Activated T-helper 2 cell treated with anti-CD3 and anti-CD28 coated beads, Interferon-gamma antibody, Interleukin-2, Interleukin-4, amounts not matched to agents 10 μg/mL and 5 μg/mL and 100 μg/mL, durations not matched to agents 14 hours and 24 hours and 36 hours (primary cell): ENCODE results near the gene PRSS37. TPM values are rescaled to one million over a fixed set of nuclear protein-coding genes. Genes with fewer than 3 reads are reported as not detected.
"Not testable (repeated sequence)": the region's sequence is repeated elsewhere in the genome, so short reads cannot be mapped to it uniquely, and the experiment has no call there.

Experiments
- DNase-seq: peaks from one replicate; pipeline ENCODE4 v3.0.0; 2021; ENCODE audit warnings: low spot score
- H3K27ac Mint-ChIP-seq: one replicate; pipeline ENCODE4 v1.8.0; 2021; ENCODE audit warnings: mixed read lengths
- H3K27me3 Mint-ChIP-seq: one replicate; pipeline ENCODE4 v1.8.0; 2021; ENCODE audit warnings: low read depth, mixed read lengths
- H3K36me3 Mint-ChIP-seq: one replicate; pipeline ENCODE4 v1.8.0; 2021; ENCODE audit warnings: low read depth, mixed read lengths
- H3K4me1 Mint-ChIP-seq: one replicate; pipeline ENCODE4 v1.8.0; 2021; ENCODE audit warnings: low read depth, mixed read lengths
- H3K4me3 Mint-ChIP-seq: one replicate; pipeline ENCODE4 v1.8.0; 2021; ENCODE audit warnings: low read depth, mild to moderate bottlenecking, moderate library complexity, mixed read lengths
- H3K9me3 Mint-ChIP-seq: one replicate; pipeline ENCODE4 v1.8.0; 2021; ENCODE audit warnings: mixed read lengths
- intact Hi-C: fragments of 100-400 bp; cut with micrococcal nuclease; formaldehyde crosslinking; loops from one replicate; pipeline ENCODE4 v1.15.1; 2023
- total RNA-seq: library from RNA; stranded (reverse); gene quantifications from 2 replicates; pipeline ENCODE4 v1.2.3, GENCODE V29; 2022

The PRSS37 gene
- total RNA-seq, 1 donor from 2014 or later = not detected

DNA sequence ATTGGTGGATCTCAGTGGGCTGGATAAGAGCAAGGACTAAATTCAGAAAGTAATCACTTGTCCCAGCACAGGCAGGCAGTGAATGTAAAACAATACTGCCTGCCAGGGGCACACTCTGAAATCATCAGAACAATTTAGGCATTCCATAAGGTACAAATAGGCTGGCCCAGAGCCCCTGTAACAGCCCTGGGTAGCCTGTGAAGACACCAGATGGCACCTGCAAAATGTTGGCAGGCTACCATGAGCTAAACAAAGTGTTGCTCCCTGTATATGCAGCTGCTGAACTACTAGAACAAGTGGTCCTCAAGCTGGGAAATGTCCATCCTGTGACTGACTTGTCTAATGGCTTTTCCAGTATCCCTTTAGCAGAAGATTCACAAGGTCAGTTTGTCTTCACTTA lies 3.0 kb upstream of the PRSS37 start:
- Mint-ChIP-seq H3K27ac (no peak overlapping the region), H3K36me3 (no peaks in the 10 kb centered on the region), H3K4me3 (no peak overlapping the region), H3K4me1 (no peaks in the 10 kb centered on the region), H3K9me3 (no peaks in the 10 kb centered on the region), H3K27me3 (no peaks in the 10 kb centered on the region)
- DNase-seq = no peak
- intact Hi-C loops = no loop called here

DNA sequence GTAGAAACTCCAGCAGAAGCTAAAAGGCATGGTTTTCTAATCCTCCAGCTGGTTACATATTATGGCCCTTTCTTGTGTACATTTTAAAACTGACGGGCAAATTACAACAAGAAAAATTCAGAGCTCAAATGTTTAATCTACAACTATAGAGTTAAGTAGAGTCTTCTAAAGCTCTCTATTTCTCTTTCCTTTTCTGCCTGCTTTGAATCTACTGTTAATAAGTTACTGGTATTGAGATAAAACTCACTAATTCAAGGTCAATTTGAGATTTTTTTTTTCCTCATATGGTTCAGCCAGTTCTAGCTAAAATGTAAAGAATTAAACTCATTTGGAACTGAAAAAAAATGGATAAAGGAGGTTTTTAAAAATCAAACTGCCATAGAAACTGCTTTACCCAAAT lies 1.6 kb upstream of the PRSS37 start:
- no peaks in the 10 kb centered on the region for H3K36me3 Mint-ChIP-seq
- intact Hi-C loops = no loop called here

DNA sequence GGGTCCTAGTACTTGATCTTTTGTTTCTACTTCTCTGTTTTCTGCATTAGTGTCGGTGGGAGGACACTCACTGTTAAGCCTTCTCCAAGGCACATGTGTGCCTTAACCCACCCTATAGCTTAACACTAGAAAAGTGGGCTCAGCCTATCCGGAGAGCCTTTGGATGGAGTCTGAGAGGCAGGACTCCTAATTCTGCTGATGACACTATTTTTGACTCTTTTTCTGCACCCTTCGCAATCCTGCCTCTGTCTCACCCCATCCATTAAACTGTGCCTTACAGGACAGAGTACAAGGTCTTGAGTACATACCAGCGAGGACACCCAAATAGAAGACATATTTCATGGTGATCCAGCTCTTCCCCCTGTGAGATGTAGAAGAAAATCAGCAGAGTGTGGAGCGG lies 577 bp downstream of the PRSS37 start:
- Mint-ChIP-seq H3K36me3 (no peaks in the 10 kb centered on the region), H3K4me3 (no peak overlapping the region), H3K27ac (no peak overlapping the region), H3K9me3 (no peaks in the 10 kb centered on the region), H3K27me3 (no peaks in the 10 kb centered on the region), H3K4me1 (no peaks in the 10 kb centered on the region)
- no peak for DNase-seq
- intact Hi-C loops = no loop called here

More for the DNA sequence above, 1.6 kb upstream of the PRSS37 start:
- Mint-ChIP-seq H3K9me3 (no peaks in the 10 kb centered on the region), H3K27me3 (no peaks in the 10 kb centered on the region), H3K4me1 (no peaks in the 10 kb centered on the region), H3K27ac (no peak overlapping the region), H3K4me3 (no peak overlapping the region)
- DNase-seq = no peak

DNA sequence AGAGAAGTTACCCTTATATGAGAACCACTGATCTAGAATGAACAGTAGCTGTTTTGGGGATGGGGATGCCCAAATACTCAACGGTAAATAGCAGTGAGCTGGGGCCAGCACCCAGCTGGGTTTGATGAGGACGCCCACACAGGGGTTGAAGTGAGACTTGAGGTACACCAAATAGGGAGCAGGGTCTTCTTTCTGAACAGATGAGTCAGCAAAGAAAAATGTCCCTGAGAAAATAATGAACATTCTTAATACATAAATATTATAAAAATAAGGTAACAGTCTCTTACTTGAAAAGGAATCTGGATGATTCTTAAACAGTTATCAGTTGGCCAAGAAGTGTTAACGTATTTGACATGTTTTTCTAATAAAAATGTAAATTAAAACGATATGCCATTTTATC lies 2.0 kb downstream of the PRSS37 start:
- intact Hi-C loops = no loop called here
- H3K27ac Mint-ChIP-seq = no peak overlapping the region
- H3K9me3 Mint-ChIP-seq = no peaks in the 10 kb centered on the region
- no peaks in the 10 kb centered on the region for H3K4me1 Mint-ChIP-seq
- H3K4me3 Mint-ChIP-seq = no peak overlapping the region
- no peaks in the 10 kb centered on the region for H3K36me3 Mint-ChIP-seq
- DNase-seq = no peak
- H3K27me3 Mint-ChIP-seq = no peaks in the 10 kb centered on the region

DNA sequence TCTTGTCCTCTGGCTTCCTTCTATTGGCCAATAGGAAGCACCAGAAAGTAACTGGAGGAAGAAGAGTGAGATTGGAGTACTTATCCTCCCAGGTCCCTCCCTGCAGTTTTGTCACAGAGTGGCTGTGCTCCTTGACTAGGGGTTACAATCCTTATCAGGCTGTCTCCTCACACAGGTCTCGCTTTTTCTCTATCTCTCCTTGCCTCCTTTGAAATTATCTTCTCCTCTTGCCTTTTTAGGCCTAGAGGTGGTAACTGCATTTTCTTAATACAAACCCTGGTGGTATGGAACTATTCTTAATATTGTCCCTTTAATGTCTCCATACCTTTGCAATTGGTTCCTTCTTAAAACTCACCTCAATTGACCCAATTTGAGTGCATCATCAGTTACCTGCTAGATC lies 2.7 kb downstream of the PRSS37 start:
- no peaks in the 10 kb centered on the region for H3K4me1 Mint-ChIP-seq
- intact Hi-C loops = no loop called here
- H3K36me3 Mint-ChIP-seq = no peaks in the 10 kb centered on the region
- no peak overlapping the region for H3K27ac Mint-ChIP-seq
- no peaks in the 10 kb centered on the region for H3K27me3 Mint-ChIP-seq
- no peaks in the 10 kb centered on the region for H3K9me3 Mint-ChIP-seq
- no peak for DNase-seq
- no peak overlapping the region for H3K4me3 Mint-ChIP-seq

DNA sequence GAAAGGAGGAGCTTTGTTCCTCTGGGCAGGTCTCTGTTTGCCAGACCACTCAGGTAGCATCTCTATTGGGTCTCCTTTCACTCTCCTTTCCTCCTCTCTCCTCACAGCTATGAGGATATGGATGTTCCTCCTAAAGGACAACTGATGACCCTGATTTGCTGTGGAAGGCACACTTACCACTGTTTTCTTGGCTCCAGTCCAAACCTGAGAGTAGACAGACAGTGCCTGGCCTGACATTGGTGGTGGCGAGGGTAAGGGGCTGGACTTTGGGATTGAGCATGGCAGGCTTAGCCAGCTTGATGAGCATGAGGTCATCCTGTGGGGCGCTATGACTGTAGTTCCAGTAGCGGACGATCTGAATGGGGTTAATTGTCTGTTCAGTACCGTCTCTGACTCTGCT lies 3.6 kb downstream of the PRSS37 start:
- no peaks in the 10 kb centered on the region for H3K36me3 Mint-ChIP-seq
- intact Hi-C loops = no loop called here
- H3K4me3 Mint-ChIP-seq = no peak overlapping the region
- H3K27me3 Mint-ChIP-seq = no peaks in the 10 kb centered on the region
- H3K4me1 Mint-ChIP-seq = no peaks in the 10 kb centered on the region
- DNase-seq = no peak
- H3K9me3 Mint-ChIP-seq = no peaks in the 10 kb centered on the region
- no peak overlapping the region for H3K27ac Mint-ChIP-seq

DNA sequence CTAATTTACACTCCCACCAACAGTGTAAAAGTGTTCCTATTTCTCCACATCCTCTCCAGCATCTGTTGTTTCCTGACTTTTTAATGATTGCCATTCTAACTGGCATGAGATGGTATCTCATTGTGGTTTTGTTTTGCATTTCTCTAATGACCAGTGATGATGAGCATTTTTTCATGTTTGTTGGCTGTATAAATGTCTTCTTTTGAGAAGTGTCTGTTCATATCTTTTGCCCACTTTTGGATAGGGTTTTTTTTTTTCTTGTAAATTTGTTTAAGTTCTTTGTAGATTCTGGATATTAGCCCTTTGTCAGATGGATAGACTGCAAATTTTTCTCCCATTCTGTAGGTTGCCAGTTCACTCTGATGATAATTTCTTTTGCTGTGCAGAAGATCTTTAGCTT lies 18.9 kb downstream of the PRSS37 start:
- H3K4me1 Mint-ChIP-seq, H3K36me3 Mint-ChIP-seq, DNase-seq, H3K27ac Mint-ChIP-seq, H3K4me3 Mint-ChIP-seq, intact Hi-C loops, H3K27me3 Mint-ChIP-seq: not testable (repeated sequence)
- peaks cover 36% of the 10 kb centered on the region for H3K9me3 Mint-ChIP-seq

DNA sequence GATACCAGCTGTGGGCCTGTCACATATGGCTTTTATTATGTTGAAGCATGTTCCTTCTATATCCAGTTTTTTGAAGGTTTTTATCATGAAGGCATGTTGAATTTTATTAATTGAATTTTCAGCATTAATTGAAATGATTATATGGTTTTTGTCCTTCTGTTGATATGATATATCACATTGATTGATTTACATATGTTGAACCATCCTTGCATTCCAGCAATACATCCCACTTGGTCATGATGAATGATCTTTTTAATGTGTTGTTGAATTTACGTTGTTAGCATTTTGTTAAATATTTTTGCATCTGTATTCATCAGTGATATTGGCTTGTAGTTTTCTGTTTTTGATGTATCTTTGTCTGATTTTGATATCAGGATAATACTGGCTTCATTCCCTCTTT lies 21.2 kb downstream of the PRSS37 start:
- no peaks in the 10 kb centered on the region for H3K27me3 Mint-ChIP-seq
- H3K27ac Mint-ChIP-seq = no peak overlapping the region
- intact Hi-C loops = no loop called here
- H3K4me1 Mint-ChIP-seq = no peaks in the 10 kb centered on the region
- H3K9me3 Mint-ChIP-seq = peaks cover 36% of the 10 kb centered on the region
- H3K36me3 Mint-ChIP-seq = no peaks in the 10 kb centered on the region
- DNase-seq = no peak
- H3K4me3 Mint-ChIP-seq = no peak overlapping the region

DNA sequence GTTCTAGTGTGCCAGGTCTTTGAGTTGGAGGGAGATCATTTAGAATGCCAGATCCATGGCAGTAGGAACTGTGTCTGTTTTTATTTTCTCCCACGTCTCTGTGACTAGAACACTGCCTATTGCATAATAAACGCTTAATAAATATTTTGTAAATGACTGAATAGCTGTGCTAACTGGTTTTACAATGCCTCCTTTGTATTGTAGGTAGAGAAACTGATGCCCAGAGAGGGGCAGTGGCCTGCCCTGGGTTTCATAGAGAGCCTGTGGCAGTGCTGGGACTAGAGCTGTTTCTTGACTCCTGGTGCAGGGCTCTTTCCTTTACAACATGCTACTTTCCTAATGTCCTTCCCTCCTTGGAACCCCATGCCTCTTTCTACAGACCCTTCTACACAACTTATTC lies 48.8 kb downstream of the PRSS37 start:
- intact Hi-C loops = no loop called here
- H3K27ac Mint-ChIP-seq = no peak overlapping the region
- H3K4me3 Mint-ChIP-seq = no peak overlapping the region
- H3K4me1 Mint-ChIP-seq = no peaks in the 10 kb centered on the region
- H3K9me3 Mint-ChIP-seq = no peaks in the 10 kb centered on the region
- no peaks in the 10 kb centered on the region for H3K27me3 Mint-ChIP-seq
- H3K36me3 Mint-ChIP-seq = no peaks in the 10 kb centered on the region
- DNase-seq = no peak

DNA sequence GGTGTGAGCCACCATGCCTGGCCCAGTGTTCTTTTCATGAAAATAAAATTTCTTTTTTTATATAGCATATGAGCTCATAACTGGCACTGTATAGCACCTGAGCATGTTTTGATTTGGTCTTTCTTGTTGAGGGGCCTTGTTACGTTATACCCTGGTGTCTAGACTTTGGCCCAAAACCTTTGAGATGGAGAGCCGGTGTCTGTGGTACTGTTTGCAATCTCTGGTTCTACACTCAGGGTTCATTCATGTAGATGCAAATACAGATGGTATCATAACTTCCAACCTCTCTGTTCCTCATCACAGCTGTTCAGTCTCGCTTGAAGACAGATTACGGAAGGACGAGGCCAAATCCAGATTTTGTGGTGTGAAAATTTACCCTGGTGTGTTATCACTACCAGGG lies 51.4 kb downstream of the PRSS37 start, which contains the start of gene TAS2R5:
TAS2R5 (plus strand) TSS at position 301 of the 400 bp plus-strand sequence. CDS start 145 bp downstream, outside the sequence.
- H3K4me3 Mint-ChIP-seq = no peak within 1 kb of the TSS
- H3K4me1 Mint-ChIP-seq = no peaks in the 10 kb centered on the region
- no peaks in the 10 kb centered on the region for H3K27me3 Mint-ChIP-seq
- DNase-seq = no peak
- no peaks in the 10 kb centered on the region for H3K9me3 Mint-ChIP-seq
- intact Hi-C loops = loop anchor here (5.0 kb wide), 1 partner anchor 138 kb away; no protein-coding TSS in a partner anchor
- no peak within 1 kb of the TSS for H3K27ac Mint-ChIP-seq
- no peaks in the 10 kb centered on the region for H3K36me3 Mint-ChIP-seq

DNA sequence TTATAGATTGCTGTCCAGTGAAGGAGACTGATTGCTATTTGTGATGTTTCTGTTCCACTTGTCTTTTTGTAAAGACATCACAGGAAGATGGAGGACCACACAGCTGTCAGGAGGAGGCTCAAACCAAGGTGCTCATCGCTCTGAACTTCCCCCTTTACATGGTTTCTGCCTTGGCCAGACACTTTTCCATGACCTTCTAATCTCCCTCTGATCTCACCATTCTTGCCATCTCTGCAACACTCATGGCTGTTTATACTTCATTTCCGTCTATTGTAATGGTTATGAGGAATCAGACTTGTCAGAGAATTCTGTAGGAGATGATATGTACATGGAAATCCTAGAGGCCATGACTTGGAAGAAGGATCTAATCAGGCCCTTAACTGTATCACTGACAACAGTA lies 53.0 kb downstream of the PRSS37 start:
- intact Hi-C loops = loop anchor here (5.0 kb wide), 1 partner anchor 136 kb away; no protein-coding TSS in a partner anchor
- no peaks in the 10 kb centered on the region for H3K4me1 Mint-ChIP-seq
- no peaks in the 10 kb centered on the region for H3K36me3 Mint-ChIP-seq
- DNase-seq = no peak
- H3K27me3 Mint-ChIP-seq = no peaks in the 10 kb centered on the region
- no peak overlapping the region for H3K27ac Mint-ChIP-seq
- H3K4me3 Mint-ChIP-seq = no peak overlapping the region
- no peaks in the 10 kb centered on the region for H3K9me3 Mint-ChIP-seq

Other genes with a start within 250 kb of the PRSS37 start
- 32.0 and 32.8 TPM in 2 replicates for gene DENND11, start 139.3 kb downstream of the PRSS37 start, total RNA-seq
- gene WEE2, start 133.1 kb downstream of the PRSS37 start, total RNA-seq = 0.05 TPM in 1 of 2 replicates, not detected in the other
- gene SSBP1, start 103.1 kb downstream of the PRSS37 start, total RNA-seq = 244 and 245 TPM in 2 replicates
- 1.2 and 1.5 TPM in 2 replicates for gene TAS2R3, start 77.4 kb downstream of the PRSS37 start, total RNA-seq
- 0.78 and 0.94 TPM in 2 replicates for gene TAS2R4, start 64.8 kb downstream of the PRSS37 start, total RNA-seq
- gene TAS2R5, start 51.3 kb downstream of the PRSS37 start, total RNA-seq = 0.60 and 0.62 TPM in 2 replicates
- not detected in 2 replicates for gene OR9A4, start 74.9 kb upstream of the PRSS37 start, total RNA-seq
- not detected in 2 replicates for gene CLEC5A, start 105.5 kb upstream of the PRSS37 start, total RNA-seq
- gene TAS2R38, start 132.3 kb upstream of the PRSS37 start, total RNA-seq = not detected in 2 replicates
- gene MGAM, start 154.4 kb upstream of the PRSS37 start, total RNA-seq = not detected in 2 replicates